ENCODE results near the gene RNF169.
A peak's percentile ranks its signal among the peaks of the same experiment; 100 is the strongest.

GRCh38 chr11:74731301-74732094 lies 17.2 kb upstream of the RNF169 start, which contains the start of gene CHRDL2:
- peak in 1 of 2 donors; percentile 20 for TF ChIP-seq POLR2AphosphoS5 (IDR thresholded peaks at IDR 0.05; ENCODE audit: insufficient read depth in 1 of 2, low read depth in 1 of 2)
- no peak for TF ChIP-seq CTCF (IDR thresholded peaks at IDR 0.05)
- TF ChIP-seq POLR2A (IDR thresholded peaks at IDR 0.05) = no peak
